IPS-18c (cell line): ENCODE results near the gene MRRF.
A peak's percentile ranks its signal among the peaks of the same experiment; 100 is the strongest.

Experiments used
- H3K4me3 ChIP-seq: 2 replicates; pipeline ENCODE4 v1.7.0; 2013; ENCODE audit warnings: low read depth, mild to moderate bottlenecking, low read length, moderate library complexity; ENCODE audit not compliant: insufficient read depth
- H3K9me3 ChIP-seq: one replicate; pipeline ENCODE4 v1.6.1; 2013; ENCODE audit warnings: mild to moderate bottlenecking, low read length, moderate library complexity; ENCODE audit not compliant: control insufficient read depth, insufficient read depth

The MRRF gene

DNA sequence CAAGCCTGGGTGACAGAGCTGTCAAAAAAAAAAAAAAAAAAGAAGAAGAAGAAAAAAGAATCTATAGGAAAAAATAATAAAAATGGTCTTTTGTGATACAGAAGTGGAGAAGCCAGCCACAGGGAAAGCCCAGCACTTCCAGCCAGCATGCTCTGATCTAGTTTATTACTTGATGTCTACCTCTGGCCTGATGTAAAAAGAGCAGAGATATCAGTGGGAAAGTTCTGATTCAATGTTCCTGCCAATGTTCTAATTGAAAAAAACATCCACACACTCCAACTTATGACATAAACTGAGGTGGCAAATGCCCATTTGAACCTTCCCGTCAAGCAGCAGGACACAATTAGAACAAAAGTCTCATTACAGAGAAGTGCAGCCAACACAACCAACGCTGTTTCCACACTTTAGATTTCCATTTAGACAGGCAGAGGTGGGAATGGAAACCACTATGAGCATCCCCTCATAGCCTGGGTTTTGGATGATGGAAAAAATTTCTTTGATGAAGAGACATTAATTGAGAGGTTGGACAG, 5.7 kb upstream of the MRRF start:
- H3K9me3 ChIP-seq = no peaks in the 10 kb centered on the region
- H3K4me3 ChIP-seq = no peak overlapping the region

- H3K9me3 ChIP-seq = no peaks in the 10 kb centered on the region
- H3K4me3 ChIP-seq = no peak overlapping the region
These were observed 3.2 kb upstream of the MRRF start for GRCh38 chr9:122261469-122261881.

DNA sequence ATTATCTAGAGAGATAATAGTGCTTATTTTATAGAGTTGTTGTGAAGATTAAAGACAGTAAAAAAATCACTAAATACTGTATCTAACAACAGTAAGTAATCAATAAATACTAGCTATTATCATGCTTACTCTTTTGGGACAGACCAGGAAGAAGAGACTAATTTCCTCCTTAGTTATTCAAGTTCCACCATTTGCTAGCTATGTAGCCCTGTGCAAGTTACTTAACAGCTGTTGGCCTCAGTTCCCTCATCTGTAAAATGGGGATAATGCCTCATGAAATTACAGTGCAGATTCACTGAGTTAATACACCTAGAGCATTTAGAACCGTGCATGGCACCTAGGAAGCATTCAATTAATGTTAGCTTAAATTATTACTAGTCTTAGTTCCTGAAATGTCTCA, 2.6 kb upstream of the MRRF start:
- Histone ChIP-seq H3K9me3 (no peaks in the 10 kb centered on the region), H3K4me3 (no peak overlapping the region)

DNA sequence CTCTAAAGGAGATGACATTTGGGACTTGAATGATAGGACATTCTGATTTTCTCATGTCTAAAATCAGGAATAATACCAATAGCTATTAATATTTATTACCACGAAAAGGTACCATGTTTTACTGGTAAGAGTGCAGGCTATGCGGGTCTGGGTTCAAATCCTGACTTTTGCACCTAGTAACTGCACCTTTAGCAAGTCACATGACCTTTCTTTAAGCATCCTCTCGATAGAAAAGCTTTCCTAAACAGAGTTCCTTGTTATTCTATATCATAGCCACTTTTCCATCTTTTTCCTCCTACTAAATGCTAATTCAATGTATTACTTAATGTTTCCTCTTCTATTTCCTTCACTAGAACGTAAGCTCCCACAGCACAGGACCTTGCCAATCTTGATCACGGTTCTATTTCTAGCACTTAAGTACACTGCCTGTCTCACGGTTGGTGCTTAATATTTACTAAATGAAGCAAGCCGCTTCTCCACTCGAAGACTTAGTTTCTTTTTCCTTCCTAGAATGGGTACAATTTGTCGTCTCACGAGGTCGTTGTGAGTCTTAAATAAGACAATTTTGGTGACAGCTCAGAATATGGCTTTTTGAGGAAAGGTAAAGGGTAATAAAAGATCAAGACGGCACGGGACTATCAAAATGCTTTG, 858 bp upstream of the MRRF start:
- H3K4me3 ChIP-seq = peak overlapping the region; percentile 97
- H3K9me3 ChIP-seq = no peaks in the 10 kb centered on the region

DNA sequence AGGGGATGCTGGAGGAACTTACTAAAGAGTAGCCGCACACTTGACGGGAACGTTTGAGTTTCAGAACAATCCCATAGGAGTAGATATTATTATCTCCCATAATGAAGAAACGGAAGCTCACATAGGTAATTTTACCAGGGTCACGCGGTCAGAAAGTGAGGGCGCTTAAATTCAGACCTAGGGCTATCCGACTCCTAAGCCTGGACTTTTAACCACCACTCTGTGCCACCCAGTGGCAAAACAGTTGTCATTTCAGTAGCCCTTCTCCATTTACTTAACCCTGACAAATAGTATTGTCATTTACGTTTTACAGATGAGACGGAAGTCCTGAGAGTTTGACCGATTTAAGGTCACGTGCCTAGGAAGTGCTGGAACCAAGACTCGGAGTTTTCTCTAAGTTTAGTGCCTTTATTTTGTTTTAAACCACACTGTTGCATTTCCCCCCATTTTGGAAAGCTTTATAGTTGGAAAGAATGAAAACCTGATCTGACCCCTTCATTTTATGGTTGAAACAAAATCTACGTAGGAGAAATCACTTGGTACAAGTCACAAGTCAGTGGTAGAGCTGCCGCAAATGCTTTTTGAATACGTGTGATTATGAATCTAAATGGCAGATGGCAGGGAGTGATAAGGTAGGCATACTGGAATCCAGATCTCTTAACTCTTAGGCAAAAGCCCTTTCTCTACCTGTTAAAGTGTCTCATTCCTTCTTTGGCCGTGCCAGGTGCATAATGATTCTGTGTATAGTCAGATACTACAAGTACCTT, 650 bp downstream of the MRRF start:
- H3K4me3 ChIP-seq = peak overlapping the region; percentile 97

GRCh38 chr9:122268041-122268814, 3.5 kb downstream of the MRRF start:
- Histone ChIP-seq H3K9me3 (no peaks in the 10 kb centered on the region), H3K4me3 (no peak overlapping the region)

More for the DNA sequence above, 650 bp downstream of the MRRF start:
- H3K9me3 ChIP-seq = no peaks in the 10 kb centered on the region

DNA sequence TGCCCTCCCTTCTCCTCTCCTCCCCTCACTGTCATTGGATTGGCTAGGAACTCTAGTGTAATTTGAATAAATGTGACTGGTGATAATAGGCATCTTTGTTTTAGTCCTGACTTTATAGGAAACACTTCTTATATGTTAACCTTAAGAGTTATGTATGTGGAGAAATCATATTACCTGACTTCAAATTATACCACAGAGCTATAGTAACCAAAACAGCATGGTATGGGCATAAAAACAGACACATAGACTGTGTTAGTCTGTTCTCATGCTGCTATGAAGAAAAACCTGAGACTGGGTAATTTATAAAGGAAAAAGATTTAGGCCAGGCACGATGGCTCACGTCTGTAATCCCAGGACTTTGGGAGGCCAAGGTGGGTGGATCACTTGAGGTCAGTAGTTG, 9.4 kb downstream of the MRRF start:
- H3K9me3 ChIP-seq = no peaks in the 10 kb centered on the region
- H3K4me3 ChIP-seq = no peak overlapping the region

- no peaks in the 10 kb centered on the region for H3K9me3 ChIP-seq
- no peak overlapping the region for H3K4me3 ChIP-seq
These were observed 11.4 kb downstream of the MRRF start for GRCh38 chr9:122276096-122276495.

- H3K4me3 ChIP-seq = no peak overlapping the region
- no peaks in the 10 kb centered on the region for H3K9me3 ChIP-seq
These were observed 12.7 kb downstream of the MRRF start for GRCh38 chr9:122277285-122277897.

GRCh38 chr9:122281368-122281767, 16.7 kb downstream of the MRRF start:
- Histone ChIP-seq H3K9me3 (no peaks in the 10 kb centered on the region), H3K4me3 (no peak overlapping the region)

DNA sequence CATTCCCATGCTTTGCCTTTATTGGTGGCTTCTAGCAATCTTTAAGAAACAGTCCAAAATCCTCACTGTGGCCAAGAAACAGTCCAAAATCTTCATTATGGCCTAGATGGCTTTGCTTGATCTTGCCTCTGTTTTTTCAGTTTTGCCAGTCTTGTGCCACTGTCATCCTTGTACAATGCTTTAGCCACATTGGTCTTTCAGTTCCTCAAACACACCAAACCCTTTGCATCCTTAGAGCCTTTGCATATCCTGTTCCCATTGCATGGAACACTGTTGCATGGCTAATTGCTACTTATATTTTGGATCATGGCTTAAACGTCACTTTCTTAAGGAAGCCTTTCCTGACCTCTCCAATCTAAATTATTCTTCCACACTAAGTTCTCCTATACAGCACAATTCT, 22.1 kb downstream of the MRRF start:
- no peak overlapping the region for H3K4me3 ChIP-seq
- no peaks in the 10 kb centered on the region for H3K9me3 ChIP-seq

DNA sequence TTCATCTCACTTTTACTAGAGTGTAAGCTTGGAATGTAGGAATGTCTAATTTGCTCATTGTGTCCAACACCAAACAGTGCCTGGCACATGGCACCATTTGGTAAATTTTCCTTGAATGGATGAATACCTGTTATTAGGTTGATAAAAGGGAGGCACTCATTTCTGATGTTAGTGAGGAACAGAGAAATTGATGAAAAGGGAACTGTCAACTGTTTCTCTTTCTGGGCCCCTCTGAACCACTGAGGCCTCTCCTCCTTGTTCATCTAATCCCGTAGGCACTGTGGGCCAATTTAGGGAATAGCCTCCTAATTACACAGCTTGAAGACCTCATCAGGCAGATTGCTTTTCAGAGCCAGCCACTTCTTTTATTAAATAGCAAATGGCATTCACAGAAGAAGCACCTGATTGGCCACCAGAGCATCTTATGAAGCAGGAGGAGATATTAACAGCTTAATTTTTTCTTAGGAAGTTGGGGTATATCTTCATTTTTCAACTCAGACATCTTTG, 22.6 kb downstream of the MRRF start:
- Histone ChIP-seq H3K4me3 (no peak overlapping the region), H3K9me3 (no peaks in the 10 kb centered on the region)

DNA sequence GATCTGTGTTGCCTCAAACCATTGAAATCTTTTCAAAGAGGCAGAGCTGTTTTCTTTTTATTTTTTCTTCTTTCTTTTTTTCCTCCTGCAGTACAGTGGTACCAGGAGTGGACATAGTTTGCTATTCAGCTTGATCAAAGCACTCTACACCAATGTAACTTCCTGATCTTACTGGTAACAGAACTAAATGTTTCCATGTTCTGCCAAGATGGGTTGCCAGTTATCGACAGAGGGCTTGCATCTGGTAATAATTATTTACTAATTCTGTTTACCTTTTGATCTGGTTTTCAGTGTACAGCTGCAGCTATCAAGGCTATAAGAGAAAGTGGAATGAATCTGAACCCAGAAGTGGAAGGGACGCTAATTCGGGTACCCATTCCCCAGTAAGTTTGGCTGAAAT, 26.8 kb downstream of the MRRF start:
- H3K4me3 ChIP-seq = no peak overlapping the region
- H3K9me3 ChIP-seq = no peaks in the 10 kb centered on the region

- Histone ChIP-seq H3K4me3 (no peak overlapping the region), H3K9me3 (no peaks in the 10 kb centered on the region)
These were observed 29.8 kb downstream of the MRRF start for GRCh38 chr9:122294531-122294930.

DNA sequence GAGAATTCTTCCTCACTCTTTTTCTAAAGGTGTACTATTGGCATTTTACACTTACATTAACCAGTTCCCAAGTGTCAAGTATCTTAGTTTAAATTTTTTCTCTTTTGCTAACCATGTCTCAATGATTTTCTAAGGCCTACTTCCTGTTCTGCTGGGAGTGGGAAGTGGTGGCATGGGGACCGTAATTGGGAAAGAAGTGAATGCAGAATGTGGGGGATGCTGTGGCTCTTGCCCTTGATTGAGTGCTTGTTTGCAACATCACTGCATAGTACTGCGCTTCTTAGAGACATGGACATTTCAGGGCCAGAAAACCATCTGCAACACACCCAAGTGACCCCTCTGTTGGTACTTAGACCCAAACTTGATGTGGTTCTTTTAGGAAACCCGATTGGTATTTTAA, 32.8 kb downstream of the MRRF start:
- no peaks in the 10 kb centered on the region for H3K9me3 ChIP-seq

DNA sequence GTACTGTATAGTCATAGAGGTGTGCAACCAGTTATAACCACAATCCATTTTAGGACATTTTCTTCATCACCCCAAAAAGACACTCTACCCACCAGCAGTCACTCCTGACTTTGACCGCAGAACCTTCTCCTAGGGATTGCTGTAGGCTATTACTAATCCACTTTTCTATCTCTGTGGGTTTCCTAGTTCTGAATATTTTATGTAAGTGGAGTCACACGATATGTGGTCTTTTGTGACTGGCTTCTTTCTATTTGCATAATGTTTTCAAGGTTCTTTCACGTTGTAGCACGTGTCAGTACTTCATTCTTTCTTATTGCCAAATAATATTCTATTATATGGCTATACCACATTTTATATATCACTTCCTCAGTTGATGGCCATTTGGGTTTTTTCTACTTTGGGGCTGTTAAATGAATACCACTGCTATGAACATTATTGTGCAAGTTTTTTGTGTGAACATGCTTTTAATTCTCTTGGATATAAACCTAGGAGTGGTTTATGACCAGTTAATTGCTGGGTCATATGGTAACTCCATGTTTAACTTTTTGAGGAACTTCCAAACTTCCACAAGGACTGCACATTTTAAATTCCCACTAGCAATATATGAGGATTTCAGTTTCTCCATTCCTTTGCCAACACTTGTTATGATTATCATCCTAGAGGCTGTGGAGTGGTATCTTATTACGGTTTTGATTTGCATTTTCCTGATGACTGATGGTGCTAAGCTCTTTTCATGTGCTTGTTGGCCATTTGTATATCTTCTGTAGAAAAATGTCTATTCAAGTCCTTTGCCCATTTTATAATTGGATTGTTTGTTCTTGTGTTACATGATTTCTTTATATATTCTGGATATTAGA, 37.8 kb downstream of the MRRF start:
- no peak overlapping the region for H3K4me3 ChIP-seq
- H3K9me3 ChIP-seq = no peaks in the 10 kb centered on the region

More for the DNA sequence above, 32.8 kb downstream of the MRRF start:
- no peak overlapping the region for H3K4me3 ChIP-seq
